Endothelial cell of umbilical vein (primary cell): ENCODE results near the gene TMEM204.

Source experiments
- CTCF ChIP-seq, 2 donors: IDR thresholded peaks; 1 replicate in 1 of 2; 2 replicates in 1 of 2; pipeline ENCODE4 v1.5.1; 2011; ENCODE audit warnings: low read length in 2 of 2, mild to moderate bottlenecking in 2 of 2, moderate library complexity in 2 of 2, control low read depth in 1 of 2, inconsistent platforms in 1 of 2, low read depth in 1 of 2; ENCODE audit not compliant: insufficient read depth in 1 of 2; ENCODE audit errors: extremely low read depth in 1 of 2
- EZH2 ChIP-seq: IDR thresholded peaks from 2 replicates; pipeline ENCODE4 v1.6.1; 2012; ENCODE audit warnings: borderline replicate concordance, low read depth, mild to moderate bottlenecking, moderate library complexity, low read length, inconsistent platforms; ENCODE audit not compliant: severe bottlenecking
- MAX ChIP-seq: IDR thresholded peaks from 2 replicates; pipeline ENCODE4 v1.6.1; 2011; ENCODE audit not compliant: insufficient read depth, insufficient read length

- TF ChIP-seq MAX: no peak
- TF ChIP-seq CTCF (IDR thresholded peaks at IDR 0.05; ENCODE audit: extremely low read depth in 1 of 2, insufficient read depth in 1 of 2, low read depth in 1 of 2, low read length in 2 of 2): no peak
- TF ChIP-seq EZH2: no peak
Observed at GRCh38 chr16:1508494-1509187, 24.8 kb upstream of the TMEM204 start.
